IMR-90 (cell line): ENCODE results near the gene ZSWIM5. TPM values are rescaled to one million over a fixed set of nuclear protein-coding genes. Genes with fewer than 3 reads are reported as not detected.

Source experiments
- ATAC-seq: fragments of 200-7000 bp; cut with Tn5 transposase; 2 replicates; pipeline ENCODE4 v1.9.1; 2020; ENCODE audit warnings: low read depth, mild to moderate bottlenecking, moderate library complexity
- BruUV-seq: library from RNA; stranded (reverse); fragments of 400-500 nt; replicated peaks from 2 replicates; lab custom pipeline; 2021; lab: Mats Ljungman, UMichigan
- CTCF ChIA-PET: fragments of 300-600 bp; formaldehyde crosslinking; extraction: SDS; loops from one replicate; lab custom pipeline; 2021; ENCODE audit warnings: antibody characterized with exemption; lab: Yijun Ruan, JAX
- POLR2A ChIA-PET: fragments of 300-600 bp; sonication (Branson Sonifier 250); formaldehyde crosslinking; loops from one replicate; lab custom pipeline; 2022; ENCODE audit warnings: antibody characterized with exemption; ENCODE audit not compliant: unreplicated experiment; lab: Charles Lee
- DNase-seq: peaks from one replicate; pipeline ENCODE4 v3.0.0; 2013
- H2AFZ ChIP-seq: replicated peaks from 2 replicates; pipeline ENCODE3; 2013; ENCODE audit warnings: low read length, mild to moderate bottlenecking; ENCODE audit not compliant: poor library complexity
- H2AK5ac ChIP-seq: 2 replicates; pipeline ENCODE4 v1.6.1; 2013; ENCODE audit warnings: low read depth, low read length, inconsistent platforms
- H2AK9ac ChIP-seq: replicated peaks from 2 replicates; pipeline ENCODE3; 2013; ENCODE audit warnings: mild to moderate bottlenecking, low read depth, low read length, moderate library complexity; ENCODE audit not compliant: poor library complexity
- H2BK120ac ChIP-seq: 2 replicates; pipeline ENCODE4 v1.6.1; 2013; ENCODE audit warnings: low read depth, low read length, inconsistent platforms
- H2BK15ac ChIP-seq: 3 replicates; pipeline ENCODE4 v1.6.1; 2013; ENCODE audit warnings: low read depth, low read length, inconsistent platforms
- H2BK20ac ChIP-seq: 2 replicates; pipeline ENCODE4 v1.6.1; 2013; ENCODE audit warnings: low read depth, mild to moderate bottlenecking, inconsistent platforms, low read length, moderate library complexity
- H2BK5ac ChIP-seq: 2 replicates; pipeline ENCODE4 v1.6.1; 2013; ENCODE audit warnings: mild to moderate bottlenecking, low read depth, low read length, inconsistent platforms; ENCODE audit not compliant: poor library complexity, severe bottlenecking
- H3K14ac ChIP-seq: replicated peaks from 2 replicates; pipeline ENCODE4 v1.6.1; 2013; ENCODE audit warnings: low read depth, low read length, inconsistent platforms
- H3K18ac ChIP-seq: 2 replicates; pipeline ENCODE4 v1.6.1; 2013; ENCODE audit warnings: low read depth, low read length, control low read depth
- H3K23ac ChIP-seq: 2 replicates; pipeline ENCODE4 v1.6.1; 2013; ENCODE audit warnings: low read depth, low read length, inconsistent platforms
- H3K27ac ChIP-seq: 2 replicates; pipeline ENCODE4 v1.5.1; 2013; ENCODE audit warnings: mild to moderate bottlenecking, control low read depth, low read length; ENCODE audit not compliant: insufficient read depth
- H3K27me3 ChIP-seq: 2 replicates; pipeline ENCODE4 v1.6.1; 2013; ENCODE audit warnings: low read length; ENCODE audit not compliant: control insufficient read depth, insufficient read depth
- H3K36me3 ChIP-seq: 2 replicates; pipeline ENCODE4 v1.6.1; 2013; ENCODE audit warnings: low read length, mixed read lengths; ENCODE audit not compliant: control insufficient read depth, insufficient read depth
- H3K4ac ChIP-seq: 2 replicates; pipeline ENCODE4 v1.6.1; 2013; ENCODE audit warnings: low read depth, low read length, inconsistent platforms
- H3K4me1 ChIP-seq: 2 replicates; pipeline ENCODE4 v1.6.1; 2013; ENCODE audit warnings: low read length, mixed read lengths; ENCODE audit not compliant: control insufficient read depth, insufficient read depth
- H3K4me2 ChIP-seq: 2 replicates; pipeline ENCODE4 v1.6.1; 2013; ENCODE audit warnings: low read depth, mild to moderate bottlenecking, control low read depth, low read length, moderate library complexity
- H3K4me3 ChIP-seq: 2 replicates; pipeline ENCODE4 v1.5.1; 2013; ENCODE audit warnings: low read depth, mild to moderate bottlenecking, control low read depth, low read length, moderate library complexity; ENCODE audit not compliant: insufficient read depth
- H3K56ac ChIP-seq: 2 replicates; pipeline ENCODE4 v1.6.1; 2013; ENCODE audit warnings: low read length, inconsistent platforms; ENCODE audit not compliant: insufficient read depth; ENCODE audit errors: extremely low read depth
- H3K79me1 ChIP-seq, 2 experiments: 2 replicates each; pipeline ENCODE4 v1.6.1; 2013; ENCODE audit warnings: low read length in 2 of 2, inconsistent platforms in 1 of 2, low read depth in 1 of 2
- H3K9ac ChIP-seq: 2 replicates; pipeline ENCODE4 v1.6.1; 2013; ENCODE audit warnings: low read depth, low read length, control low read depth
- H3K9me1 ChIP-seq: 2 replicates; pipeline ENCODE4 v1.6.1; 2013; ENCODE audit warnings: low read length, inconsistent platforms; ENCODE audit not compliant: insufficient read depth
- H3K9me3 ChIP-seq: 2 replicates; pipeline ENCODE4 v1.6.1; 2013; ENCODE audit warnings: low read length; ENCODE audit not compliant: control insufficient read depth, insufficient read depth
- H4K20me1 ChIP-seq: 2 replicates; pipeline ENCODE4 v1.6.1; 2013; ENCODE audit warnings: low read length, inconsistent platforms; ENCODE audit not compliant: insufficient read depth
- H4K5ac ChIP-seq: 2 replicates; pipeline ENCODE4 v1.6.1; 2013; ENCODE audit warnings: mild to moderate bottlenecking, low read depth, low read length, control low read depth
- H4K8ac ChIP-seq, 2 experiments: 2 replicates each; pipeline ENCODE4 v1.6.1; 2013; ENCODE audit warnings: low read depth in 2 of 2, low read length in 2 of 2, control low read depth in 1 of 2, inconsistent platforms in 1 of 2
- H4K91ac ChIP-seq: 2 replicates; pipeline ENCODE4 v1.6.1; 2013; ENCODE audit warnings: low read depth, low read length, inconsistent platforms; ENCODE audit not compliant: insufficient read depth
- CEBPB ChIP-seq: IDR thresholded peaks from 2 replicates; pipeline ENCODE4 v1.6.1; 2012; ENCODE audit warnings: low read depth, low read length, improper control_type of control experiment
- MAZ ChIP-seq: IDR thresholded peaks from 2 replicates; pipeline ENCODE4 v1.6.1; 2012; ENCODE audit warnings: low read depth, mild to moderate bottlenecking, low read length, improper control_type of control experiment, moderate library complexity, borderline replicate concordance
- WGBS, 2 experiments: methylation state at CpG; one replicate each; pipeline versions ENCODE4 v1.1.5 to v1.1.7; 2013; ENCODE audit warnings: missing lambda C conversion rate in 2 of 2; ENCODE audit not compliant: insufficient read length in 1 of 2; ENCODE audit errors: extremely low coverage in 2 of 2; 5-methylcytosine and 5-hydroxymethylcytosine counted together
- dilution Hi-C: fragments of 300-500 bp; cut with HindIII; formaldehyde crosslinking; loops from one replicate; pipeline ENCODE4 v1.14.3; 2018; ENCODE audit warnings: low sequenced_read_pairs; ENCODE audit not compliant: unreplicated experiment
- in situ Hi-C: fragments of 300-500 bp; cut with MboI; formaldehyde crosslinking; loops from 3 replicates; pipeline ENCODE4 v1.14.3; 2019; ENCODE audit warnings: low sequenced_read_pairs, inconsistent platforms, mixed read lengths
- intact Hi-C: fragments of 100-400 bp; cut with micrococcal nuclease; formaldehyde crosslinking; loops from 2 replicates; pipeline ENCODE4 v1.10.0; 2022
- polyA plus RNA-seq, 3 experiments: library from polyadenylated mRNA; depleted of rRNA; stranded (reverse); fragments of >200 nt; gene quantifications; 2 replicates each; pipeline ENCODE4 v1.2.3, GENCODE V29; 2012; ENCODE audit warnings: low replicate concordance in 1 of 3
- total RNA-seq: library from RNA; depleted of rRNA; stranded (reverse); fragments of >200 nt; gene quantifications from 2 replicates; pipeline ENCODE4 v1.2.3, GENCODE V29; 2012

The ZSWIM5 gene
- total and polyA plus RNA-seq, 2 of the 4 experiments (the other 2 are of a cell fraction), result under 0.01 to 0.03 TPM

DNA sequence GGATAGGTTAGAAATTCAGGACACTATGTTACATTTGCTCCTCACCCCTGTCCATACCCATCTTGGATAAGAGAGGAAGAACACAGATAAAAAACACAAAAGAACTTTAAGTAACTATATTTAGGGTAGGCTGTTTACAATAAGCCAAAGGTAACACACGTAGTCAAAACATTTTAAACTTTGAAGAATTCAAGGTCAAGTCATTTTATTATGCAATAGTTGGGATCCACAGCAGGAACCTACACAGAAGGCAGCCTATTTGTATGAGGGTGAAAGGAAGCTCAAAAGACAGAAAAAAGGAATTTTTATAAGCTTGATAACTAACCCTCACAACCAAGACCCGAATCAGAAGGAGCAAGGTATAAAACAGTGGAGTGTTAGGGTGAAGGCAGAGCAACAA is 89.6 kb downstream of the ZSWIM5 start:
- Histone ChIP-seq H3K9me1 (no peaks in the 10 kb centered on the region), H2BK20ac (no peak overlapping the region), H3K9me3 (no peaks in the 10 kb centered on the region), H3K27ac (no peak overlapping the region), H3K14ac (no peak overlapping the region), H4K91ac (no peak overlapping the region), H2BK120ac (no peak overlapping the region), H2AFZ (no peak overlapping the region), H3K56ac (no peak overlapping the region), H2AK5ac (no peak overlapping the region), H2BK15ac (no peak overlapping the region), H3K36me3 (no peaks in the 10 kb centered on the region), H3K79me1 (no peaks in the 10 kb centered on the region), H4K20me1 (no peaks in the 10 kb centered on the region), H3K4ac (no peak overlapping the region), H3K4me1 (no peaks in the 10 kb centered on the region), H3K9ac (no peak overlapping the region), H3K18ac (no peak overlapping the region), H3K23ac (no peak overlapping the region), H2AK9ac (no peak overlapping the region), H3K4me2 (no peak overlapping the region), H2BK5ac (no peak overlapping the region), H3K27me3 (no peaks in the 10 kb centered on the region; the same call in none of the 2 replicates), H3K4me3 (no peak overlapping the region), H4K5ac (no peak overlapping the region), H4K8ac (no peak overlapping the region)
- TF ChIP-seq MAZ, result no peak
- TF ChIP-seq CEBPB, result peak; percentile 31; the same call in 1 of the 2 replicates
- DNase-seq (no peak), ATAC-seq (no peak)
- no TSS peak for BruUV-seq
- CTCF ChIA-PET, result no interaction called here
- POLR2A ChIA-PET, result no interaction called here
- WGBS, 2 experiments, result no CpG with 5 or more reads among the region's 2 CpGs
- in situ Hi-C loops (no loop called here), dilution Hi-C loops (no loop called here), intact Hi-C loops (no loop called here)
